Measurements from ENCODE around the gene ELAC1.

- no peak for TF ChIP-seq CTCF (IDR thresholded peaks at IDR 0.05)
- no peak for TF ChIP-seq POLR2A (IDR thresholded peaks at IDR 0.05)
- no peak for TF ChIP-seq EP300 (IDR thresholded peaks at IDR 0.05)
These were observed 26.2 kb downstream of the ELAC1 start for GRCh38 chr18:50994031-50994430.
